GM18511 (cell line): ENCODE data around the gene CD79A.
"Not testable (repeated sequence)": the region's sequence is repeated elsewhere in the genome, so short reads cannot be mapped to it uniquely, and the experiment has no call there.

Experiments used
- ATAC-seq: cut with Tn5 transposase; IDR thresholded peaks from one replicate; pipeline ENCODE4 v1.9.1; 2021; ENCODE audit warnings: mild to moderate bottlenecking, moderate library complexity; ENCODE audit not compliant: unreplicated experiment

The CD79A gene

DNA sequence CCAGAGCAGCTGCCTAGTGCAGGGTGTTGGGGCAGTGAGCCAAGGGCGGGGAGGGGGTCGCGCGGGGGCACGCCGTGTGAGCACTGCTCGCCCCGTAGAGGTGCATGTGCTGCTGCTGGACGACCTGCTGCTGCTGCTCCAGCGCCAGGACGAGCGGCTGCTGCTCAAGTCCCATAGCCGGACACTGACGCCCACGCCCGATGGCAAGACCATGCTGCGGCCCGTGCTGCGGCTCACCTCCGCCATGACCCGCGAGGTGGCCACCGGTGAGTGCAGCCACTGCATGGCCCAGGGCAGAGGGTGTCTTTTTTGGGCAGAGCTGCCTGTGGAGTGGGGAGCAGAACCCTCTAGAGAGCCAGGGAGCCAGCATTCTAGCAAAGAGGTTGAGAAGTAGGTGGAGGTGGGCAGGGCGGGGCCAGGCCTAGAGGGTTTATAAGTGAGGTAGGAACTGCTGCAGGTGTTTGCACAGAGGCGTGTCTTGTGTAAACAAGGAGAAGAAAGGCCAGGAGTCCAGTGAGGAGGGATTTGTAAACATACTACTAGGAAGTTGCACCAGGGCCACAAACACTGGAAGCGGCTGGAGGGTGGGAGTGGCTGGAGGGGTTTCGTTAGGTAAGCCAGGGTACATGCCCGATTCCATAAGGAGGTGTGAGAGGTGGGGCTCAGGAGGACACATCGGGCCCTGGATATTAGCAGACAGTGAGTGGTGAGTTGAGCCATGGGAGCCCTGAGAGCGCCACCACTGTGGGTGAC is 27.2 kb downstream of the CD79A start:
- no peak for ATAC-seq

DNA sequence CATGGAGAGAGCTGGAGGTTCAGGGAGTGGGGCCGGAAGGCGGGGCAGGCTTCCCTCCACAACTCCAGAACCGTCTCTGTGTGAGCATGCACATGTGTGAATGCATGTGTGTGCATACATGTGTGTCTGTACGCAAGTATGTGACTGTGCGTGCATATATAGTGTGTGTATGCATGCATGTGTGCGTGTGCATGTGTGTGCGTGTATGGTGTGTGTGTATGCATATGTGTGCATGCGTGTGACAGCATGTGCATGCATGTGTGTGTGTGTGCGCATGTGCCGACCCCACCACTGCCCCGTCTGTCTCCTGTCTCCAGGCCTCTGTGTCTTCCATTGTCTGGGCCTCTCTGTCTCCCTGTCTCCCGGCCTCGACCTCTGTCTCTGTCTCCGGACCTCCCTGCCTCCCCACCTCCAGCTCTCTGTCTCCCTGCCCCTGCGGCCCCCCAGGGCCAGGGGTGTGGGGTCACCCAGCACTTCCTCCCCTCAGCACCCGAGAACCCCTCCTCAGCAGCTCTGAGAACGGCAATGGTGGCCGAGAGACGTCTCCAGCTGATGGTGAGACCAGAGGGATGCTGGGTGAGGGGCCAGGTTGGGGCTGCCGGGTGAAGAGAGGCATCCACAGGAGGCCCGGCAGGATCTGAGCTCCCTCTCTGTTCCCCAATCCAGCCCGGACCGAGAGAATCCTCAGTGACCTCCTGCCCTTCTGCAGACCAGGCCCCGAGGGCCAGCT is 28.4 kb downstream of the CD79A start:
- no peak for ATAC-seq

DNA sequence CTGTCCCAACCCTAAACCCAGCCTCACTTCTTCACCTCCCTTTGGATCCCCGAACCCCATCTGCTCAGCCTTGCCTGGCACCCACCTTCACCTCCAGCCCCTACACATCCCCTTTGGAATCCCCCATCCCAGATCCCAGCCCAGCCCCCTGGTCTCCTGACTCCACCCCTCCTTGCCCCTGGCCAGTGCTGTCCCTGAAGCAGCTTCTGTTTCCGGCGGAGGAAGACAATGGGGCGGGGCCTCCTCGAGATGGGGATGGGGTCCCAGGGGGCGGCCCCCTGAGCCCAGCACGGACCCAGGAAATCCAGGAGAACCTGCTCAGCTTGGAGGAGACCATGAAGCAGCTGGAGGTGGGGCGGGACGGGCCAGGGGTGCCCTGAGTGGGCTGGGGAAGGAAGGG is 29.2 kb downstream of the CD79A start:
- ATAC-seq, result no peak

DNA sequence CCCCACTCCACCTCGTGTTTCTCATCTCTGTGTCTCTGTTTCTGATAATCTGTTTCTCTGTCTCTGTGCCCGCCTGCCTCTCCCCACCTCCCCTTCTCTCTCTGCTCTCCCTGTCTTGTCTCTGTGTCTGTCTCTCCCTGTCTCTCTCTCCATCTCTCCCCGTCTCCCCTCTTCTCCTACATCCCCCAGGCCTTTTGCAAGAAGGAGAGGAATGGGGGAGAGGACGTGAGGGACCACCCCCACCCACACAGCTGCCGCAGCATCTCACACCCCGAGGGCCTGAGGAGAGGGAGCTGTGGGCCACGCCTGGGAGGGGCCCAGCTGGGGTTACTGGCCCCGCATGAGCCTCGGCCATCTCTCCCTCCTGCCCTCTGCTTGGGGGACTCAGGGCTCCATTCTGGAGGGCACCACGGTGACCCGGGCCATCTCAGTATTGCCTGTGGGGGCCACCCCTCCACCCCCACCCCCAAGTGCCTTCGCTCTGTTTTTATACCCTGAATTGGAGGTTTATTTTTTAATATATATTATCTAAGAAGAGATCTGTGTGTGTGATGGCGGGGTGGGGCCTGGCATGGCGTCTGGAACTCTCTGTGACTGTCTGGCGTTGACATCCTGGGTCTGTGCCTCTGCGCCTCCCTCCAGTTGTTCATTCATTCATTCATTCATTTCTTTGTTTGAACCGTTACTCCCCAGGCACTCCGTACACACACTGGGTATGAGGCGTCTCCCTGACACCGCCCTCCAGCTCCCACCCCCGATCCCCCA is 30.0 kb downstream of the CD79A start:
- no peak for ATAC-seq

DNA sequence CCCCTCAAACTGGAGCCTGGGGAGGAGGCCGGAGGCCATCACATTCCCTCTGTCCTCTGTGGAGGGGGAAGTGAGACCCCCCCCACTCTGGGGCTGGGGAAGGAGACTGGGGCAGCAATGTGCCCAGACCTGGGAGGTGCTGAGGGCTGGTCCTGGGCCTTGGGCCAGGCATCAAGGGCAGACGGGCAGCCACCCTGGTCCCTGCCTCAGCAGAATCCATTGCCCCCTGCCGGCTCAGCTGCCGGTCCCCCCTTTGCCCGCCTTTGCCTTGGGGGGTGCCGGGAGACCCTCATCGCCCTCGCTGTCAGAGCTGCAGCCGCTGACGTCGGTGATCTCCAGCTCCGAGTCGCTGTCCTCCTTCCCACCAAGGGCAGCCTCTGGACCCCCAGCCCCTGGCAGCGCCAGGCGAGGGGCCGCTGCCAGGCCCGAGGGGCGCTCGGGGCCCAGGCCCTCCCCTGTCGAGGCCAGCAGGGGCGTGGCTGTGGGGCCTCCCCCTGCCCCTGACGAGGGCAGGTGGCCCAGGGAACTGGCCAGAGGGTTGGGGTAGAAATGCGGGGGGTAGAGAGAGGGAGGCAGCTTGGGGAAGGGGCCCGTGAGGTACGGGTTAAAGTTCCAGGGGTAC is 31.0 kb downstream of the CD79A start:
- ATAC-seq, result no peak

DNA sequence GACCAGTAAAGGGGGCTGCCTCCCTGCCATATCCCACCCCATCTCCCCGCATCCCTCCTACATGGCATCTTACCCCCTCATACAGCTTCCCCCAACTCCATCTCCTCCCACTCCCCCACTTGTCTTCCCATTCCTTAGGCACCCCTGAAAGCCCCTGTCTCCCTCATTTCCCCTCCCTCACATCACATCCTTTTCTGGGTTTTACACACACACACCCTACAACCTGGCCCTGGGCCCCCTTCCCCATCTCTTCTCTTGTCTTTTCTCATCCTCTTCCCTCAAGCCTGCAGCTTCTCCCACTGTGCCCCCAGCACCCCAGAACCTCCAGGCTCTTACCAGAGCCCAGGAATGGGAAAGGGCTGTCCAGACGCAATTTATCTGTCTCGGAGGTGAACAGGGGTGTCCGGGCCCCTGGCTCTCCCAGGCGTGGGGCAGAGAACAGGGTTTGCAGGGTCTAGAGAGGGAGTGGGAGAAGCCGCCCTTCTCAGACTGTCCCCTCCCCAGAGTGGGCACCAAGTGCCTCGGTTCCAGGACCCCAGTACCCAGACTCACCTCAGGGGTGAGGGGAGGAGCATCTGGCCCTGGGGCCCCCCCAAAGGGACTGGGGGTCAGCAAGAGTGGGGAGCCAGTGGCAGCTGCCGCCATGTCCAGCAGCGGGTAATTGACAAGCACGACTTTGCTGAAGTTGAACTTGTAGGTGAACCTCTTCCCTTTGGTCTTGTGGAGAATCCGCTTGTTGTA is 31.8 kb downstream of the CD79A start:
- no peak for ATAC-seq

DNA sequence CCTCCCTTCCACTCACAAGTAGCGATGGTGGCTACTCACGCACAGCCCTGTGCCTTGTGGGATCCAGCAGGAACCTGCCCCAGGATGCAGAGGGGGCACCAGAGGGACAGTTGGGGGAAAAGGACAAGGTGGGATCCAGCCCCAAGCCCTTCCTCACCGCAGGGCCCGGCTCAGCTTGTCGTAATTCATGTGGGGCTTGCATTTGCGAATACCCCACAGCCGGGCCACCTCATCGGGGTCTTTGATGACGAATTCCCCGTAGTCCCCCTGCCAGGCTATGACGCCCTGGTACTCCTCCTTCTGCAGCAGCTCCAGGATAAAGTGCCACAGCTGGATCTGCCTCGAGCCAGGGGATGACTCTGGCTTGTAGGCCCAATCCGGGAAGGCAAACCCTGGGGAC is 32.6 kb downstream of the CD79A start:
- ATAC-seq, result no peak

DNA sequence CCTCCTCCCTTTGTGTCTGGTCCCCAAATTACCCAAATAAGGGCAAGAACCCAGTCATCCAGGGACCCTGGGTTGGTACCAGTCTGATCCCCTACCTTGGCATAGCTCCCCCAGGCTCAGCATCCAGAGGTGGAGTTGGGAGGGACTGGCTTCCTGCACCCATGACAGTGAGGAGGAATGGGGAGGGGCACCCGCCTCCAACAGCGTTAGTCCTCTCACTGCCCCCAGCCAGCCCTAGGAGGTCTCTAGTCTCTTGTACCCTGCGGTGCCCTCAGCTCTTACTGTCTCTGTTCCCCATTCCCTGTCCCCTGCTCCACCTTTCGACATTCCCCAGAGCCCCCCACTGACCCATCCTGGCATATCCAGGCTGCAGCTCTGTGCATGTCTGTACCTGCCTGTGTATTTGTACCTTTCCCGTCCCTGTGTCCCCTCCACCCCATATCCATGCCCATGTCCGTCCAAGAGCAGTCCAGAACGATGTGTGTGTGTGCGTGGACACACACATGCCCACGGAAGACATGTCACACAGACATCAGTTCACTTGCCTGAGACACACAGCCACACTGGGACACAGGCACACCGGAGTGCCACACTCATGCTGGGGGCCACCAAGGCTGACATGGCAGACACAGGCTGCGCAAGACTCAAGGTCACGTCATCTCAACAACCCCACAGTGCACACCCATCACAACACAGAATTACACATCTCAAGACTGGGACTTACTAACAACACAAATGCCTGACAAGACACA is 33.3 kb downstream of the CD79A start:
- no peak for ATAC-seq

DNA sequence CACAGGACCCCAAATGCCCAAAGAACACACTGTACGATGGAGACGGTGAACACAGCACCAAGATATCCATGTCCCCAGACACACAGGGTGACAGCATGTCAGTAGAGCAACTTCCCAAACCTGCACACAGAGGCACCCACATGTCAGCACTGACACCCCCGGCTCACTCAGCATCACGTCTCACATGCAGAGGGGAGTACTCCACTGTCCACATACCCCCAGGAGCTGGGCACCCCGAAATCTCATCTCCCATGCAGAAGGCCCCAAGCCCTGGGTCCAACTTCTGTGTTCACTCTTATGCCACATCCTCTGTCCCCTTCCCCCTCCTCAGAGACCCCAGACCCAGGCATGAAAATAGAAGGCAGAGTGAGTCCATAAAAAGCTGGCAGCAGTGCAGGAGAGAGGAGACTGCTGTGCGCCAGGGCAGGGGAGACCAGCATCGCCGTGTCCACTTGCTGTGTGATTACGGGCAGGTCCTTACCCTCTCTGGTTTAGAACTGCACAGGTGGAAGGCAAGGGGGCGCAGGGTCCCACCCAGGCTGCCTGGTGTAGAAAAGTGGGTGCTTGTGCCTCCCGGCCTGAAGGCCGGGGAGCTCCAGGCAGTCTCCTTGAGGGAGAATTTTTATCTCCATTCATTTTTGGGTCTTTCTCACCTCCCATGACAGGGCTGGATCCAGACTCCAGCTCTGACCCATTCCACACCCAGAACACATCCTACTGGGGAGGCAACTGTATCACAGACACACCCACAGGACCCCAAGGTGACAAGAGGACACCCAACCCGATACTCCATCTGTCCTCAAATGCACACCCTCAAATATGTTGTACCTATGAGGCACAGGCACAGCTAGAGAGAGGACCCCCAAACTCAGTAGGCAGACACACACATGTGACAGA is 34.2 kb downstream of the CD79A start:
- ATAC-seq, result no peak

DNA sequence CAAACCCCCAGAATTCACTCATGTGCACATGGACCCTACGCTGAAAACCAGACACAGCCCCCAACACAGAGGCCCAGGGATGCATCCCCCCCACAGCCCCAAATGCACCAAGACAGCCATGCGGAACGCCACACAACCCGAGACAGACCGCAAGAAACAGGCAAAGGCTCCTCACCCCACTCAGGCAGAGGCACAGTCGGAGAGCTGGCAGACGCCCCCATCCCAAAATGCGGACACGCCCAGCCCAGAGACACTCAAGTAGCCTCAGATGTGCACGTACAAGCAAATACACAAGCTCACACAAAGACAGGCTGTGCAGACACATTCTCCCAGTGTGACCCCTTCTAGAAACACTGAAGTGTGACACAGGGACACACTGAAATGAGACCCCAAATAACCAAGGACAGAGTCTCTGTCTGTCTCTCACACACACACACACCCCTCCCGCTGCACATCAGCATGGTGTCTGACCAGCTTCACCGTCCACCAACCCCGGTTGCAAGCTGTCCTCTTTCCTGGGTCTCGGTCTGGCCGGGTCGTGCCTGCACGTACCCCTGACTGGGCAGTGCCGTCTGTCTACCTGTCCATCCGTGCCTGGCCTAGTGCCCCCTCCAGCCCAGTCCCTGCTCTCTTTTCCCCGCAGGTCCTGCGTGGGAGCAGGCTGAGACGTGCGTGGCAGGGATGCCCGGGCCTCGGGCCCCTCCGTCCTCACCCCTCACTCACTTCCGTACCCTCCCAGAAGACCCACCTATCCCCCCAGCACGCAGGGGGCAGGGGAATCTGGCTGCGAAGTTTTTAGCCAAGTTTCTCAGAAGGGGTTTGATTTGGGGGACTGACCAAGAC is 35.0 kb downstream of the CD79A start:
- ATAC-seq, result no peak

DNA sequence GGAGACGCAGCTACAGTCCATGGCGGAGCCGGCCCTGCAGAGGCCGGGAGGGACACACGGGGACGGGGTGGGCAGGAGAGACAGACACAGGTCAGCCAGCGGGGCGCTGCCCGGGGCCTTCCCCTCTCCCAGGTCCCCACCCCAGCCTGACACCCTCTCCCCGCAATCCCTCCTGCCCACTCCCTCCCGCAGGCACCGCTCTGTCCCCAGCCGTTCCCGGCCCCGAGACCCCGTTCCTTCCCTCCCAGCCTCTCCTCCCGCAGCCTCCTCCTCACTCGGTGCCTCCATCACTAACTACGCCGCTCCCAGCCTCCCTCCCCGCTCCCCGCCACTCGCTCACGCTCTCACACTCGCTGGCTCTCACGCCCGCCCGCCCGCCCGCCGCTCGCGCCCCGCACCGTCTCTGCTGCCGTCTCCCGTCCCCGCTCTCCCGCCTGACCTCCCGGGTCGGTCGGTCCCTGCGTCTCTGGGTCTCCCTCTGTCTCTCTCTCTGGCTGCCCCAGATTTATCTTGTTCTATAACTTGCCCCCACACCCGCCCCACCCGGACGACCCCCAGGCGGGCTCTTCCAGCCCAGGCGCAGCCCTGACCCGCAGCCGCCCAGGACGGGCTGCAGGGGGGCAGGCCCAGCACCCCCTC is 35.9 kb downstream of the CD79A start:
- ATAC-seq, result no peak

DNA sequence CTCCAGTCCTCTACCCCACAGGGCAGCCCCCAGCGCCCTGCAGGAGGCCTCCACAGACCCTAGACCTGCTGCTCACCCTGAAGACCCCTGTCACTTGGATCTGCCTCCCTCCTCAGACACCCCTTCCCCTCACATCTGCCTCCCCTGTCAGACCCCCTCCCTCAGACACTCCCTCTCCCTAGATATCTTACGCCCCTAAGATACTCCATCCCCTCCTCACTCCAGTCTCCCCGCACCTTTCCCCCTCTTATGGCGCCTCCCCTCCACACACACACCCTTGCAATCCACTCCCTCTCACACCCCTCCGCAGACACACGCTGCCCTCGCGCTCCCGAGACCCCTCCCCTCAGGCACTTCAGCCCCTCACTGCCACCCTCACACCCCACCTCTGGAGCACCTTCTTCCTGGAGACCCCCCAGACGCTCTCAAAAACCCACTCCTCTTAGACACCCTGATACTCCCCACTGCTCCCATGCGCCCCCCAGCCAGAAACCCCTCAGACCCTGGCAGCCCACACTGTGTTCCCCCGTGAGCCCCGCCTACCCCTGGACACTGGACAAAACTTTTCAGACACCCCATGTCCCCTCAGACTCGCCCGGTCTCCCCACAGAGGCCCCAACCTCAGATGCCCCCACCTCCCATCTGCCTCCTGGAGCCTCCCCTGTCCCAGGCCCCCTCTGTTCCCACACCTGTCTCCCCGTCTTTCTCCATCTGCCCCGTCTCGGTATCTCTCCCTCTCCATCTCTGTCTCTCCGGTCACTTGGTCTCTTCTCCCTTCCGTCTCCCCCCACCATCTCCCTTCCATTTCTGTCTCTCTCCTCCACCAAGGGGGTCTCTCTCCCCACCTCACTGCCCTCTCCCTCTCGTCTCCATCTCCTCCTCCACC is 36.7 kb downstream of the CD79A start:
- no peak for ATAC-seq

DNA sequence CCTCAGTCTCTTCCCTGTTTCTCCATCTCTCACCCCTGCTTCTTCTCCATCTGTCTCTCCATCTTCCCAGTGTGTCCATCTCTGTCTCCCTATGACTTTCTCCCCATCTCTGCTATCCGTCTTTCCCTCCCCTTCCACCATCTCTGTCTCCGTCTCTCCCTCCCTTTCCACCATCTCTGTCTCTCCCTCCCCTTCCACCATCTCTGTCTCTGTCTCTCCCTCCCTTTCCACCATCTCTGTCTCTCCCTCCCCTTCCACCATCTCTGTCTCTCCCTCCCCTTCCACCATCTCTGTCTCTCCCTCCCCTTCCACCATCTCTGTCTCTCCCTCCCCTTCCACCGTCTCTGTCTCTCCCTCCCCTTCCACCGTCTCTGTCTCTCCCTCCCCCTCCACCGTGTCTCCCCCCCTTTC is 37.4 kb downstream of the CD79A start:
- ATAC-seq, result not testable (repeated sequence)

DNA sequence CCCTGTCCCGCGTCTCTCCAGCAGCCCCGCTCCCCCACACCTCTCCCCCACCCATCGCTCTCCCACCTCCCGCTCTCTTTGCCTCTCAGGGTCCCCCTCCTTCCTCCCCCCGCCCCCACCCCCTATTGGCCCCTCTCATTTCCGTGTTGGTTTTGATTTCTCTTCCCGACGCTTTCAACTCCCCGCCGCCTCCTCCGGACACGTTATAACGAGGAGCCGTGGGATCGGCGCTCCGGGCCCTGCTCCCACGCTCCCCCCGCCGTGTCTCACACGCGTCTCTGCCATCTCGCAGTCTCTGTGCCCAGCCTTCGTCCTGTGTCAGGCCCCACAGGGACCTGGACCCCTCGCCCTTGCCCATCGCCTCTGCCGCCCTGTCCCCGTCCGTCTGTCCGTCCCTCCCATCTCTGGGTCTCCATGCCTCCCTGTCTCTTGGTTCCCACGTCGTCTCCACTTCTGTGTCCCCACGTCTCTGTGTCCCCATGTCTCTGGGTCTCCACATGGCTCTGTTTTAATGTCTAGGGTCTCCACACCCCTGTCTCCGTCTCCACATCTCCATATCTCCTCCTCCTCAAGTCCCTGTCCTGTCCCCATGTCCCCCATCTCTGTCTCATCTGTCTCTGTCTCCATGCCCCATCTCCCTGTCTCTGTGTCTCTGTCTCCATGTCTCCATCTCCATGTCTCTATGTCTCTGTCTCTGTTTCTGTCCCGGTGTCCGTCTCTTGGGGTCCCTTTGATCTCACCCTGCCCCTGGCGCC is 38.1 kb downstream of the CD79A start:
- ATAC-seq, result no peak

DNA sequence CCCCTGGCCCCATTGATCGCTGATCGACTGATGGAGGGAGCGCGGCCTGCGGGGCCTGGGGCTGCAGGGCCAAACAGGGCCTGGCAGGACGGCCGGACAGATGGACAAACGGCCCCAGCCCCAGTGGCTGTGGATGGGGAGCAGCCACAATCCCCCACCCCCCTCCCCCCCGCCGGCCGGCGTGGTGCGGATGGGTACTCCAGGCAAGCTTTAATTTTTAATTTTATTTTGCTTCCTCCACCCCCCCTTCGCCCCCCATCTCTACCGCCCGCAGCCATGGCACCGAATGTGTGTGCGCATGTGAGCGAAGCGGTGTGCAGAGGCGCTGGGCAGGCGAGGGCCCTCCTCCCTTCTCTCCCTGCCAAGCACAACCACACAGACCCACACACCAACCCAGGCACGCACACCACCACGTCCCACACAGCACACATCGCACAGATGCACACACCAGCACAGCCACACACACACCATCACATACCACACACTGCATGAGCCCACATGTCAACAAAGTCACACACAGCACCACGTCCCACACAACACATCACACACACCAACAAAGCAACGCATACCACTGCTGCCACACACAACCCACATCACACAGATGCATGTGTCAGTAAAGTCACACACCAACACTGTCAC is 38.8 kb downstream of the CD79A start:
- ATAC-seq, result no peak
